Effector memory CD4-positive, alpha-beta T cell (primary cell): ENCODE data around the gene NOL3.

Experiments used
- DNase-seq, 3 donors: peaks; one replicate each; pipeline ENCODE4 v3.0.0-alpha.2; 2020
- H3K27ac ChIP-seq: 2 replicates; pipeline ENCODE4 v1.7.0; 2013; ENCODE audit warnings: mild to moderate bottlenecking, low read length, moderate library complexity; ENCODE audit not compliant: insufficient read depth, poor library complexity, severe bottlenecking
- H3K27me3 ChIP-seq: replicated peaks from 2 replicates; pipeline ENCODE4 v1.7.0; 2013; ENCODE audit warnings: mild to moderate bottlenecking, low read length; ENCODE audit not compliant: insufficient read depth, control insufficient read depth, poor library complexity, severe bottlenecking
- H3K36me3 ChIP-seq: 2 replicates; pipeline ENCODE4 v1.7.0; 2013; ENCODE audit warnings: mild to moderate bottlenecking, low read length, moderate library complexity; ENCODE audit not compliant: control insufficient read depth, insufficient read depth
- H3K4me1 ChIP-seq: 2 replicates; pipeline ENCODE4 v1.7.0; 2013; ENCODE audit warnings: low read length, mild to moderate bottlenecking; ENCODE audit not compliant: control insufficient read depth, insufficient read depth, poor library complexity, severe bottlenecking
- H3K4me3 ChIP-seq: 2 replicates; pipeline ENCODE4 v1.7.0; 2013; ENCODE audit warnings: low read length, low read depth, mild to moderate bottlenecking; ENCODE audit not compliant: insufficient read depth, poor library complexity, severe bottlenecking
- H3K9me3 ChIP-seq: 2 replicates; pipeline ENCODE4 v1.7.0; 2013; ENCODE audit warnings: mild to moderate bottlenecking, low read length, moderate library complexity; ENCODE audit not compliant: control insufficient read depth

Gene NOL3

GRCh38 chr16:67163164-67163998 is 7.0 kb upstream of the NOL3 start:
- H3K27me3 ChIP-seq: peaks cover 38% of the 10 kb centered on the region
- H3K4me3 ChIP-seq: peak overlapping the region; percentile 44
- DNase-seq: no peak
- no peaks in the 10 kb centered on the region for H3K9me3 ChIP-seq
- no peaks in the 10 kb centered on the region for H3K36me3 ChIP-seq
- peaks cover 59% of the 10 kb centered on the region for H3K4me1 ChIP-seq
- no peak overlapping the region for H3K27ac ChIP-seq

- Histone ChIP-seq H3K36me3 (no peaks in the 10 kb centered on the region), H3K27ac (no peak overlapping the region), H3K4me1 (peaks cover 52% of the 10 kb centered on the region), H3K4me3 (peak overlapping the region; percentile 44), H3K27me3 (peaks cover 38% of the 10 kb centered on the region), H3K9me3 (no peaks in the 10 kb centered on the region)
- no peak for DNase-seq
Observed at GRCh38 chr16:67163999-67164558, 6.3 kb upstream of the NOL3 start.

- H3K27ac ChIP-seq: no peak within 1 kb of the TSS
Observed at GRCh38 chr16:67164599-67165061, 5.7 kb upstream of the NOL3 start, which contains the start of gene HSF4. TSS of gene HSF4 (plus strand) at chr16:67164745. CDS start at chr16:67164812, 67 bp downstream.

GRCh38 chr16:67165121-67166078 is 4.9 kb upstream of the NOL3 start:
- Histone ChIP-seq H3K4me1 (peaks cover 62% of the 10 kb centered on the region), H3K27me3 (peaks cover 44% of the 10 kb centered on the region), H3K9me3 (no peaks in the 10 kb centered on the region), H3K27ac (no peak overlapping the region), H3K4me3 (no peak overlapping the region), H3K36me3 (no peaks in the 10 kb centered on the region)
- DNase-seq: no peak

More at GRCh38 chr16:67164599-67165061, 5.7 kb upstream of the NOL3 start, which contains the start of gene HSF4:
- Histone ChIP-seq H3K27me3 (peaks cover 41% of the 10 kb centered on the region), H3K36me3 (no peaks in the 10 kb centered on the region), H3K4me1 (peaks cover 55% of the 10 kb centered on the region), H3K4me3 (peak within 1 kb of the TSS; percentile 44), H3K9me3 (no peaks in the 10 kb centered on the region)
- no peak for DNase-seq

GRCh38 chr16:67166110-67166547 is 4.2 kb upstream of the NOL3 start:
- Histone ChIP-seq H3K9me3 (no peaks in the 10 kb centered on the region), H3K4me1 (peaks cover 59% of the 10 kb centered on the region), H3K4me3 (no peak overlapping the region), H3K36me3 (no peaks in the 10 kb centered on the region), H3K27me3 (peaks cover 44% of the 10 kb centered on the region), H3K27ac (no peak overlapping the region)
- no peak for DNase-seq

GRCh38 chr16:67166598-67167168 is 3.7 kb upstream of the NOL3 start:
- Histone ChIP-seq H3K4me1 (peaks cover 54% of the 10 kb centered on the region), H3K27ac (no peak overlapping the region), H3K4me3 (no peak overlapping the region), H3K9me3 (no peaks in the 10 kb centered on the region), H3K36me3 (no peaks in the 10 kb centered on the region), H3K27me3 (peaks cover 44% of the 10 kb centered on the region)
- DNase-seq: no peak

GRCh38 chr16:67167588-67167987 is 2.8 kb upstream of the NOL3 start:
- Histone ChIP-seq H3K9me3 (no peaks in the 10 kb centered on the region), H3K4me1 (peaks cover 50% of the 10 kb centered on the region), H3K27me3 (peaks cover 44% of the 10 kb centered on the region), H3K4me3 (no peak overlapping the region), H3K27ac (no peak overlapping the region), H3K36me3 (no peaks in the 10 kb centered on the region)
- no peak for DNase-seq

- Histone ChIP-seq H3K27ac (no peak overlapping the region), H3K36me3 (no peaks in the 10 kb centered on the region), H3K4me3 (no peak overlapping the region), H3K4me1 (peaks cover 46% of the 10 kb centered on the region), H3K9me3 (no peaks in the 10 kb centered on the region), H3K27me3 (peaks cover 38% of the 10 kb centered on the region)
- DNase-seq: no peak
Observed at GRCh38 chr16:67169011-67169451, 1.3 kb upstream of the NOL3 start.

- peaks cover 33% of the 10 kb centered on the region for H3K27me3 ChIP-seq
- no peak overlapping the region for H3K27ac ChIP-seq
- DNase-seq: no peak
- H3K9me3 ChIP-seq: no peaks in the 10 kb centered on the region
- H3K4me1 ChIP-seq: peaks cover 46% of the 10 kb centered on the region
- H3K4me3 ChIP-seq: peak overlapping the region; percentile 16
- no peaks in the 10 kb centered on the region for H3K36me3 ChIP-seq
Observed at GRCh38 chr16:67169642-67170167, 633 bp upstream of the NOL3 start.
